ENCODE results near the gene RPH3AL.

Gene RPH3AL

GRCh38 chr17:347309-347899 lies 5.2 kb downstream of the RPH3AL start:
- ATAC-seq: no peak
- no peak for TF ChIP-seq ZC3H10 (CRISPR knock-in tag; IDR thresholded peaks at IDR 0.05)
- no peak for TF ChIP-seq RARB (CRISPR knock-in tag; IDR thresholded peaks at IDR 0.05)
- no peak for TF ChIP-seq TCF4 (CRISPR knock-in tag; IDR thresholded peaks at IDR 0.05; ENCODE audit: borderline replicate concordance)
- TF ChIP-seq ZFP3 (CRISPR knock-in tag; IDR thresholded peaks at IDR 0.05): no peak
- TF ChIP-seq CREB5 (CRISPR knock-in tag; IDR thresholded peaks at IDR 0.05; ENCODE audit: low read depth): no peak

DNA sequence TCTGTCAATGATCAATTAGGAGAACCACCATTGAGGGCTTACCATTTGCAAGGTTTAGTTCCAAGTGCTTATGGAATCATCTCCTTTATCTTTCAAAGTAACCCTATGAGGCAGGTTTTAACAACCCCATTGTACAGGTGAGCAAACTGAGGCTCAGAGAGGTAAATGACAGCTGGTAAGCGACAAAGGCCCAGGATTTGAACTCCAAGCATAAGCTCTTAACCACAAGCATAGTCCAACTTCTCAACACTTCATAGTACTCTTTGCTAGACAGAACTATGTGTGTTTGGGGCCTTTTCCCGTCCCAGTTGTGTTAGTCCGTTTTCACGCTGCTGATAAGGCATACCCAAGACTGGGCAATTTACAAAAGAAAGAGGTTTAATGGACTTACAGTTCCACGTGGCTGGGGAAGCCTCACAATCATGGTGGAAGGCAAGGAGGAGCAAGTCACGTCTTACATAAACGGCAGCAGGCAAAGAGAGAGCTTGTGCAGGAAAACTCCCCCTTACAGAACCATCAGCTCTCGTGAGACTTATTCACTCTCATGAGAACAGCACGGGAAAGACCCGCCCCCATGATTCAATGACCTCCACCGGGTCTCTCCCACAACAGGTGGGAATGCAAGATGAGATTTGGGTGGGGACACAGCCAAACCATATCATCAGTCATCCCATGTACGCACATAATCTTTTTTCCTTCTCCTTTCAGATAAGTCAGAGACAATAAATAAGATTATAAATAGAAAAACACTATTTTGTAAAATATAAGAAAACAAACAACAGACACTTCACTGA lies 6.4 kb downstream of the RPH3AL start:
- ATAC-seq: no peak
- TF ChIP-seq ZNF8 (CRISPR knock-in tag; IDR thresholded peaks at IDR 0.05): no peak
- no peak for TF ChIP-seq RARB (CRISPR knock-in tag; IDR thresholded peaks at IDR 0.05)
- no peak for TF ChIP-seq GLIS3 (CRISPR knock-in tag; IDR thresholded peaks at IDR 0.05)
- TF ChIP-seq ARNTL (CRISPR knock-in tag; IDR thresholded peaks at IDR 0.05; ENCODE audit: borderline replicate concordance, low read depth): no peak
- no peak for TF ChIP-seq CREB5 (CRISPR knock-in tag; IDR thresholded peaks at IDR 0.05; ENCODE audit: low read depth)

- ATAC-seq: no peak
- TF ChIP-seq PATZ1 (CRISPR knock-in tag; IDR thresholded peaks at IDR 0.05; ENCODE audit: borderline replicate concordance): no peak
Measured at GRCh38 chr17:345261-345660, 7.3 kb downstream of the RPH3AL start.

- no peak for TF ChIP-seq TOX (CRISPR knock-in tag; IDR thresholded peaks at IDR 0.05; ENCODE audit: borderline replicate concordance)
- TF ChIP-seq SNAI2 (CRISPR knock-in tag; IDR thresholded peaks at IDR 0.05): no peak
- no peak for TF ChIP-seq CREB5 (CRISPR knock-in tag; IDR thresholded peaks at IDR 0.05; ENCODE audit: low read depth)
- no peak for TF ChIP-seq ZNF70 (CRISPR knock-in tag; IDR thresholded peaks at IDR 0.05)
- TF ChIP-seq RARB (CRISPR knock-in tag; IDR thresholded peaks at IDR 0.05): no peak
- TF ChIP-seq ESRRG (CRISPR knock-in tag; IDR thresholded peaks at IDR 0.05): no peak
- no peak for TF ChIP-seq CSRNP3 (CRISPR knock-in tag; IDR thresholded peaks at IDR 0.05)
- TF ChIP-seq, protein P1, sequence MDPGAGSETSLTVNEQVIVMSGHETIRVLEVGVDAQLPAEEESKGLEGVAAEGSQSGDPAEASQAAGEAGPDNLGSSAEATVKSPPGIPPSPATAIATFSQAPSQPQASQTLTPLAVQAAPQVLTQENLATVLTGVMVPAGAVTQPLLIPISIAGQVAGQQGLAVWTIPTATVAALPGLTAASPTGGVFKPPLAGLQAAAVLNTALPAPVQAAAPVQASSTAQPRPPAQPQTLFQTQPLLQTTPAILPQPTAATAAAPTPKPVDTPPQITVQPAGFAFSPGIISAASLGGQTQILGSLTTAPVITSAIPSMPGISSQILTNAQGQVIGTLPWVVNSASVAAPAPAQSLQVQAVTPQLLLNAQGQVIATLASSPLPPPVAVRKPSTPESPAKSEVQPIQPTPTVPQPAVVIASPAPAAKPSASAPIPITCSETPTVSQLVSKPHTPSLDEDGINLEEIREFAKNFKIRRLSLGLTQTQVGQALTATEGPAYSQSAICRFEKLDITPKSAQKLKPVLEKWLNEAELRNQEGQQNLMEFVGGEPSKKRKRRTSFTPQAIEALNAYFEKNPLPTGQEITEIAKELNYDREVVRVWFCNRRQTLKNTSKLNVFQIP (CRISPR knock-in tag; IDR thresholded peaks at IDR 0.05; ENCODE audit: borderline replicate concordance, low read depth): no peak
- TF ChIP-seq ZNF565 (CRISPR knock-in tag; conservative IDR thresholded peaks at IDR 0.05; ENCODE audit: low read depth): no peak
- no peak for TF ChIP-seq CSDC2 (CRISPR knock-in tag; IDR thresholded peaks at IDR 0.05)
- TF ChIP-seq OSR1 (CRISPR knock-in tag; IDR thresholded peaks at IDR 0.05): no peak
- no peak for TF ChIP-seq BACH2 (CRISPR knock-in tag; IDR thresholded peaks at IDR 0.05; ENCODE audit: borderline replicate concordance)
- TF ChIP-seq ZNF8 (CRISPR knock-in tag; IDR thresholded peaks at IDR 0.05): no peak
- TF ChIP-seq GLIS3 (CRISPR knock-in tag; IDR thresholded peaks at IDR 0.05): no peak
- no peak for TF ChIP-seq TCF4 (CRISPR knock-in tag; IDR thresholded peaks at IDR 0.05; ENCODE audit: borderline replicate concordance)
- TF ChIP-seq ARNTL (CRISPR knock-in tag; IDR thresholded peaks at IDR 0.05; ENCODE audit: borderline replicate concordance, low read depth): no peak
- no peak for TF ChIP-seq PPARA (CRISPR knock-in tag; IDR thresholded peaks at IDR 0.05; ENCODE audit: borderline replicate concordance)
- TF ChIP-seq ZFP30 (CRISPR knock-in tag; IDR thresholded peaks at IDR 0.05): no peak
- no peak for TF ChIP-seq ISL1 (CRISPR knock-in tag; IDR thresholded peaks at IDR 0.05)
- no peak for ATAC-seq
Measured at GRCh38 chr17:343875-344752, 8.5 kb downstream of the RPH3AL start.
